ENCODE data around the gene ZCCHC3. TPM values are rescaled to one million over a fixed set of nuclear protein-coding genes. Genes with fewer than 3 reads are reported as not detected.
"Not testable (repeated sequence)": the region's sequence is repeated elsewhere in the genome, so short reads cannot be mapped to it uniquely, and the experiment has no call there.

ZCCHC3 gene
- total RNA-seq, 1 donor, result 27.7 TPM

DNA sequence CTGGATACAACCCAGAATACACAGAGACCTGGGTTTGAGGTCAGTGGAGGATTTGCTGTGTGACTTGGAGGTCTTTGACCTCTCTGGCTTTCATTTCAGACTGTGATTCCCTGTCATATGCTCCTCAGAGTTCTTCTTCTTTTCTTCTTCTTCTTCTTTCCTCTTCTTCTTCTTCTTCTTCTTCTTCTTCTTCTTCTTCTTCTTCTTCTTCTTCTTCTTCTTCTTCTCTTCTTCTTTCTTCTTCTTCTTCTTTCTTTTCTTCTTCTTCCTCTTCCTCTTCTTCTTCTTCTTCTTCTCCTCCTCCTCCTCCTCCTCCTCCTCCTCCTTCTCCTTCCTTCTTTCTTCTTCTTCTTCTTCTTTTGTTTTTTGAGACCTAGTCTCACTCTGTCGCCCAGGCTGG, 38.7 kb downstream of the ZCCHC3 start:
- not testable (repeated sequence) for DNase-seq (ENCODE audit: low read depth in 2 of 3, low spot score in 2 of 3)

DNA sequence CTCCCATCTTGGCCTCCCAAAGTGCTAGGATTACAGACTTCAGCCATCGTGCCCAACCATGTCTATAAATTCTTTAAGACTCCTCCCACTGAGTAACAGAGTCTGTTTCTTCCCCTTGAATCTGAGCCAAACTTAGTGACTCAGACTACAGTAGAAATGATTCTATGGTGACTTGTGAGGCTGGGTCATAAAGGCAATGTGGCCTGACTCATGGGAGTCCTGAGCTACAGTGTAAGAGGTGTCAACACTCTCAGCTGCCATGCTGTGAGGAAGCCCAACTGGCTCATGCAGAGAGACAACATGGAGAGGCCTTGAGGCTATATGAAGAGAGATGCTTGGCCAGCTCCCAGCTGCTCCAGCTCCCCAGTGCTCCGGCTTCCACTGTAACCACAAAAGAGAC, 44.3 kb downstream of the ZCCHC3 start:
- peak in 2 of 3 donors; percentile 46 to 66 for DNase-seq (ENCODE audit: low read depth in 2 of 3, low spot score in 2 of 3)

DNA sequence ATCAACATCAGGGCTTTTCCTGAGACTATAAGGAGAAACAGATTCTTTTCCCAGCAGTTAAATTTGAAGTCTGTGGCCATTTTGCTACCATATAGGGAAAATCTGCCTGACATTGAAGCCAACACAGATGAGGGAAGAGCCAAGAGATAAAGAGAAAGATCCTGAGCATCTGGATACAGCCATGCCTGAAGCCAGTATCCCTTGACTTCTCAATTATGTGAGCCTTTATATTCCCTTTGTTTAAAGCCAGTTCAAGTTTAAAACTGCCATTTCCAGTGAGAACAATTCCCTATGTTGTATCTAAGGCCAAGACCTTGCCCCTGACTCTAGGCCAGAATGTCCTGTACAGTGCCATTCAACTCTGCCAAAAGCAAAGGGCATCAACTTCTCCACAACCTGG, 45.7 kb downstream of the ZCCHC3 start:
- no peak for DNase-seq (ENCODE audit: low read depth in 2 of 3, low spot score in 2 of 3)

DNA sequence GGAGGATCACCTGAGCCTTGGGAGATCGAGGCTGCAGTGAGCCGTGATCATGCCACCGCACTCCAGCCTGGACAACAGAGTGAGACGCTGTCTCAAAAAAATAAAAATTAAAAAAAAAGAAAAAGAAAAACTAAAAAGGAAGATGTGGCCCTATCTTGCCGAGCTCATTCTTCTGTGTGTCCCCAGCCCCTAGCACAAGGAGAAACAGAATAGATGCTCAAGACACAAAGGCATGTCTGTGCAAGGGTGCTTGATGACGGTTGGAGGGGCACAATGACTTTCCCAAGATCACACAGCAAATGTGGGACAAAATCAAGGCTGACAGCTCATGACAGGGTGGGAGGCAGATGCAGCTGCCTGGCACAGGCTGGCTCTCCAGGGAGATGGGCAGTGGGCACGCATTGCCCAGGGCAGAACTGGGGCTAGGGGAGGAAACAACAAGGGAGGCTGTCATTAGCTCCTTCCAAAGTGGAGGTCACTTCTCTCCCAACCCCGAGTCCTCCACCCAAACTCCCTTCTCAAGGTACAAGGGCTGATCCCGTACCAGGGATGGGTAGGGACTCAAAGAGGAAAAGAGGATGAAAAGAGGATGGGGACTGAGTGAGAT, 48.8 kb downstream of the ZCCHC3 start:
- DNase-seq (ENCODE audit: low read depth in 2 of 3, low spot score in 2 of 3), result no peak

GRCh38 chr20:346640-347316, 49.4 kb downstream of the ZCCHC3 start, which contains the start of gene NRSN2:
Gene NRSN2 (plus strand): TSS chr20:347111. CDS start chr20:349644, 2,533 bp downstream.
- peak in 1 of 3 donors; percentile 34 for DNase-seq (ENCODE audit: low read depth in 2 of 3, low spot score in 2 of 3)

GRCh38 chr20:347317-347639, 49.9 kb downstream of the ZCCHC3 start:
- no peak for DNase-seq (ENCODE audit: low read depth in 2 of 3, low spot score in 2 of 3)

GRCh38 chr20:347640-348484, 50.5 kb downstream of the ZCCHC3 start:
- peak in 2 of 3 donors; percentile 79 to 83 for DNase-seq (ENCODE audit: low read depth in 2 of 3, low spot score in 2 of 3)

GRCh38 chr20:348972-349841, 51.8 kb downstream of the ZCCHC3 start:
- DNase-seq (ENCODE audit: low read depth in 2 of 3, low spot score in 2 of 3), result no peak

Other genes with a start within 250 kb of the ZCCHC3 start
- not detected for gene DEFB125, start 209.9 kb upstream of the ZCCHC3 start, total RNA-seq
- not detected for gene DEFB126, start 155.0 kb upstream of the ZCCHC3 start, total RNA-seq
- gene DEFB127, start 140.1 kb upstream of the ZCCHC3 start, total RNA-seq, result not detected
- not detected for gene DEFB128, start 107.9 kb upstream of the ZCCHC3 start, total RNA-seq
- not detected for gene DEFB129, start 70.3 kb upstream of the ZCCHC3 start, total RNA-seq
- not detected for gene DEFB132, start 39.8 kb upstream of the ZCCHC3 start, total RNA-seq
- 4.8 TPM for gene C20orf96, start 6.8 kb upstream of the ZCCHC3 start, total RNA-seq
- gene SOX12, start 28.0 kb downstream of the ZCCHC3 start, total RNA-seq, result 12.4 TPM
- gene NRSN2, start 49.5 kb downstream of the ZCCHC3 start, total RNA-seq, result 20.5 TPM
- gene TRIB3, start 83.2 kb downstream of the ZCCHC3 start, total RNA-seq, result 33.1 TPM
- gene RBCK1, start 110.7 kb downstream of the ZCCHC3 start, total RNA-seq, result 91.8 TPM
- gene TBC1D20, start 165.0 kb downstream of the ZCCHC3 start, total RNA-seq, result 32.9 TPM
- gene CSNK2A1, start 246.2 kb downstream of the ZCCHC3 start, total RNA-seq, result 84.8 TPM

Measured in hematopoietic multipotent progenitor cell (in vitro differentiated cells).